B cell (primary cell): ENCODE results near the gene PDGFC. TPM values are rescaled to one million over a fixed set of nuclear protein-coding genes. Genes with fewer than 3 reads are reported as not detected.

Source experiments
- ATAC-seq: fragments of 200-7000 bp; cut with Tn5 transposase; one replicate; pipeline ENCODE4 v1.10.0; 2021; ENCODE audit warnings: low read depth, mild to moderate bottlenecking, moderate number of reproducible peaks, moderate library complexity
- CTCF ChIA-PET: fragments of 350-600 bp; sonication (Branson Sonifier 250); formaldehyde crosslinking; loops from one replicate; lab custom pipeline; 2021; ENCODE audit warnings: antibody characterized with exemption, inconsistent platforms; lab: Charles Lee
- POLR2A ChIA-PET: fragments of 350-600 bp; sonication (Branson Sonifier 250); formaldehyde crosslinking; loops from one replicate; lab custom pipeline; 2021; ENCODE audit warnings: antibody characterized with exemption; lab: Charles Lee
- DNase-seq: peaks from one replicate; pipeline ENCODE4 v3.0.0; 2013
- H2AFZ ChIP-seq: 2 replicates; pipeline ENCODE4 v1.6.1; 2012; ENCODE audit warnings: mild to moderate bottlenecking, low read depth, low read length; ENCODE audit not compliant: insufficient read depth, poor library complexity, severe bottlenecking
- H3K27ac ChIP-seq, 2 donors: 1 replicate in 1 of 2; 2 replicates in 1 of 2; pipeline ENCODE4 v1.5.1; 2012 to 2013; ENCODE audit warnings: low read length in 2 of 2, mild to moderate bottlenecking in 2 of 2, moderate library complexity in 1 of 2
- H3K27me3 ChIP-seq, 4 experiments: fragments of 200-600 bp in 1 of 4; sonication (generic) in 1 of 4; replicated peaks in 1 of 4; 1 replicate in 2 of 4; 2 replicates in 2 of 4; pipeline versions ENCODE4 v1.6.1 to v1.7.0; 2013 to 2016; ENCODE audit warnings: low read length in 3 of 4, mild to moderate bottlenecking in 2 of 4, mixed read lengths in 1 of 4, moderate library complexity in 1 of 4; ENCODE audit not compliant: insufficient read depth in 4 of 4, control insufficient read depth in 3 of 4; ENCODE audit errors: control extremely low read depth in 1 of 4
- H3K36me3 ChIP-seq, 2 experiments: replicated peaks in 1 of 2; 1 replicate in 1 of 2; 2 replicates in 1 of 2; pipeline versions ENCODE4 v1.6.1 to v1.7.1; 2013; ENCODE audit warnings: low read length in 1 of 2; ENCODE audit not compliant: insufficient read depth in 2 of 2, control insufficient read depth in 1 of 2; ENCODE audit errors: control extremely low read depth in 1 of 2, extremely low read depth in 1 of 2
- H3K4me1 ChIP-seq, 2 donors: fragments of 200-600 bp in 1 of 2; sonication (generic) in 1 of 2; 1 replicate in 1 of 2; 2 replicates in 1 of 2; pipeline versions ENCODE4 v1.5.1 to v1.6.1; 2013 to 2017; ENCODE audit warnings: low read length in 2 of 2; ENCODE audit not compliant: control insufficient read depth in 2 of 2, insufficient read depth in 2 of 2
- H3K4me2 ChIP-seq: replicated peaks from 2 replicates; pipeline ENCODE3; 2012; ENCODE audit warnings: mild to moderate bottlenecking, low read depth, low read length; ENCODE audit not compliant: poor library complexity, severe bottlenecking
- H3K4me3 ChIP-seq, 5 experiments: fragments of 200-600 bp in 1 of 5; sonication (generic) in 1 of 5; 1 replicate in 3 of 5; 2 replicates in 2 of 5; pipeline versions ENCODE4 v1.5.1 to v1.7.0; 2011 to 2016; ENCODE audit warnings: low read length in 4 of 5, mild to moderate bottlenecking in 4 of 5, low read depth in 2 of 5, control low read depth in 1 of 5, moderate library complexity in 1 of 5; ENCODE audit not compliant: insufficient read depth in 1 of 5; ENCODE audit errors: control extremely low read depth in 1 of 5, extremely low read depth in 1 of 5
- H3K79me2 ChIP-seq: fragments of 200-600 bp; sonication (generic); one replicate; pipeline ENCODE4 v1.6.0; 2016; ENCODE audit warnings: low read length; ENCODE audit not compliant: control insufficient read depth, insufficient read depth
- H3K9ac ChIP-seq: fragments of 200-600 bp; sonication (generic); 2 replicates; pipeline ENCODE4 v1.6.1; 2017; ENCODE audit warnings: mild to moderate bottlenecking, low read length, moderate library complexity
- H3K9me3 ChIP-seq, 3 donors: one replicate each; pipeline versions ENCODE4 v1.6.1 to v1.7.1; 2013; ENCODE audit warnings: low read length in 2 of 3; ENCODE audit not compliant: control insufficient read depth in 2 of 3, insufficient read depth in 1 of 3; ENCODE audit errors: control extremely low read depth in 1 of 3
- H4K20me1 ChIP-seq: 2 replicates; pipeline ENCODE4 v1.6.0; 2012; ENCODE audit warnings: mild to moderate bottlenecking, low read length; ENCODE audit not compliant: insufficient read depth, control insufficient read depth, poor library complexity, severe bottlenecking
- H3K27ac Mint-ChIP-seq: one replicate; pipeline ENCODE4 v1.8.0; 2021; ENCODE audit warnings: mixed read lengths
- H3K27me3 Mint-ChIP-seq: one replicate; pipeline ENCODE4 v1.8.0; 2021; ENCODE audit warnings: mixed read lengths
- H3K4me1 Mint-ChIP-seq: one replicate; pipeline ENCODE4 v1.8.0; 2021; ENCODE audit warnings: mixed read lengths
- H3K4me3 Mint-ChIP-seq: one replicate; pipeline ENCODE4 v1.8.0; 2021; ENCODE audit warnings: mixed read lengths
- H3K9me3 Mint-ChIP-seq: one replicate; pipeline ENCODE4 v1.8.0; 2022; ENCODE audit warnings: mixed read lengths; ENCODE audit not compliant: insufficient read depth
- EZH2 ChIP-seq: IDR thresholded peaks from 2 replicates; pipeline ENCODE4 v1.6.1; 2012; ENCODE audit warnings: borderline replicate concordance, low read depth, mild to moderate bottlenecking, moderate library complexity, low read length; ENCODE audit not compliant: insufficient read depth, poor library complexity, severe bottlenecking
- WGBS: methylation state at CpG from one replicate; pipeline ENCODE4 v1.1.5; 2013; ENCODE audit warnings: missing lambda C conversion rate; ENCODE audit not compliant: insufficient coverage; 5-methylcytosine and 5-hydroxymethylcytosine counted together
- intact Hi-C: fragments of 100-400 bp; cut with micrococcal nuclease; formaldehyde crosslinking; loops from one replicate; pipeline ENCODE4 v1.10.0; 2022
- polyA plus RNA-seq: library from polyadenylated mRNA; depleted of rRNA; stranded (reverse); fragments of >200 nt; gene quantifications from 2 replicates; pipeline ENCODE4 v1.2.3, GENCODE V29; 2012
- total RNA-seq, 2 donors: library from RNA; stranded (reverse); fragments of 120-200 nt in 1 of 2; gene quantifications; 1 replicate in 1 of 2; 2 replicates in 1 of 2; pipeline versions ENCODE4 v1.2.3 to v1.2.4, GENCODE V29; 2013 to 2022
- TF ChIP-seq, protein P1 (sequence below): fragments of 200-600 bp; IDR thresholded peaks from one replicate; pipeline ENCODE4 v1.8.0; 2022; ENCODE audit warnings: antibody characterized with exemption, mild to moderate bottlenecking

The PDGFC gene
- total and polyA plus RNA-seq, 2 donors (not counting 1 experiment from before 2014, with no cell fraction given): 0.10 TPM; not detected in 1

GRCh38 chr4:157012296-157012695 lies 40.7 kb upstream of the PDGFC start:
- H4K20me1 ChIP-seq: no peaks in the 10 kb centered on the region
- POLR2A ChIA-PET: no interaction called here
- H3K4me3 ChIP-seq: no peak overlapping the region
- no peaks in the 10 kb centered on the region for H3K36me3 ChIP-seq
- Mint-ChIP-seq H3K9me3 (peaks cover 2% of the 10 kb centered on the region), H3K27me3 (no peaks in the 10 kb centered on the region), H3K27ac (no peak overlapping the region), H3K4me1 (no peaks in the 10 kb centered on the region), H3K4me3 (no peak overlapping the region)
- H3K27me3 ChIP-seq: no peaks in the 10 kb centered on the region
- CTCF ChIA-PET: no interaction called here
- H3K4me2 ChIP-seq: no peak overlapping the region
- DNase-seq: no peak
- no peaks in the 10 kb centered on the region for H3K9me3 ChIP-seq
- H3K79me2 ChIP-seq: no peaks in the 10 kb centered on the region
- no peak overlapping the region for H3K9ac ChIP-seq
- no peak overlapping the region for H2AFZ ChIP-seq
- TF ChIP-seq EZH2: no peak
- TF ChIP-seq, protein P1, sequence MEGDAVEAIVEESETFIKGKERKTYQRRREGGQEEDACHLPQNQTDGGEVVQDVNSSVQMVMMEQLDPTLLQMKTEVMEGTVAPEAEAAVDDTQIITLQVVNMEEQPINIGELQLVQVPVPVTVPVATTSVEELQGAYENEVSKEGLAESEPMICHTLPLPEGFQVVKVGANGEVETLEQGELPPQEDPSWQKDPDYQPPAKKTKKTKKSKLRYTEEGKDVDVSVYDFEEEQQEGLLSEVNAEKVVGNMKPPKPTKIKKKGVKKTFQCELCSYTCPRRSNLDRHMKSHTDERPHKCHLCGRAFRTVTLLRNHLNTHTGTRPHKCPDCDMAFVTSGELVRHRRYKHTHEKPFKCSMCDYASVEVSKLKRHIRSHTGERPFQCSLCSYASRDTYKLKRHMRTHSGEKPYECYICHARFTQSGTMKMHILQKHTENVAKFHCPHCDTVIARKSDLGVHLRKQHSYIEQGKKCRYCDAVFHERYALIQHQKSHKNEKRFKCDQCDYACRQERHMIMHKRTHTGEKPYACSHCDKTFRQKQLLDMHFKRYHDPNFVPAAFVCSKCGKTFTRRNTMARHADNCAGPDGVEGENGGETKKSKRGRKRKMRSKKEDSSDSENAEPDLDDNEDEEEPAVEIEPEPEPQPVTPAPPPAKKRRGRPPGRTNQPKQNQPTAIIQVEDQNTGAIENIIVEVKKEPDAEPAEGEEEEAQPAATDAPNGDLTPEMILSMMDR: no peak
- H3K27ac ChIP-seq: no peak overlapping the region
- no peaks in the 10 kb centered on the region for H3K4me1 ChIP-seq
- ATAC-seq: no peak
- intact Hi-C loops: no loop called here

DNA sequence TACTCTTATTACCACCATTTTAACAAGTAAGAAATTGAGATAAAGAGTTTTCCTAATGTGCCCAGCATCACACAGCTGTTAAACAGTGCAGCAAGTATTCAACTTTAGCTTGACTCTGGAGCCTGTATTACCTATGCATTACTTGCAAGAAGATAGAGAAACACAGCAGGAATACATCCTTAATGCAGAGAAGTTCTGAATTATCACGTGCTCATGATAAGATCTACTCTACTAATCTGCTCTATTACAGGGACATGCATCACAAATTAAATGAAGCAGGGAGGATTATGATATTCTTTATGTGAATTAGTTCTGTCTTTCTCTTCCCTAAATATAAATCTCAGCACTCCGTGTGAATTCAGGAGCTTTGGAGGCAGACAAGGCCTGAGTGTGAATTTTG lies 39.0 kb upstream of the PDGFC start:
- ChIA-PET POLR2A (no interaction called here), CTCF (interaction anchor here (0.6 kb wide), 1 partner anchor 22 kb away, joined by 4 read pairs; no protein-coding TSS in a partner anchor)
- Histone ChIP-seq H2AFZ (no peak overlapping the region), H3K9me3 (no peaks in the 10 kb centered on the region), H3K36me3 (no peaks in the 10 kb centered on the region), H3K4me1 (no peaks in the 10 kb centered on the region), H3K27ac (no peak overlapping the region), H3K4me2 (no peak overlapping the region), H3K9ac (no peak overlapping the region), H4K20me1 (no peaks in the 10 kb centered on the region), H3K4me3 (no peak overlapping the region), H3K27me3 (no peaks in the 10 kb centered on the region), H3K79me2 (no peaks in the 10 kb centered on the region)
- no peak overlapping the region for H3K4me3 Mint-ChIP-seq
- TF ChIP-seq, protein P1: no peak
- TF ChIP-seq EZH2: no peak
- H3K9me3 Mint-ChIP-seq: peaks cover 2% of the 10 kb centered on the region
- WGBS: no CpG with 5 or more reads among the region's 2 CpGs
- no peak for DNase-seq
- intact Hi-C loops: no loop called here
- H3K27me3 Mint-ChIP-seq: no peaks in the 10 kb centered on the region
- H3K27ac Mint-ChIP-seq: no peak overlapping the region
- no peaks in the 10 kb centered on the region for H3K4me1 Mint-ChIP-seq
- no peak for ATAC-seq
